Activated naive CD8-positive, alpha-beta T cell treated with anti-CD3 and anti-CD28 coated beads, Interleukin-2, amount 50 U/mL, for 16 hours (primary cell): Measurements from ENCODE around the gene ICOSLG.
"Not testable (repeated sequence)": the region's sequence is repeated elsewhere in the genome, so short reads cannot be mapped to it uniquely, and the experiment has no call there.

Experiments
- DNase-seq: peaks from one replicate; pipeline ENCODE4 v3.0.0-alpha.2; 2020; ENCODE audit warnings: low read depth, low spot score

ICOSLG gene

GRCh38 chr21:44181506-44181905, 59.2 kb downstream of the ICOSLG start:
- DNase-seq = not testable (repeated sequence)

DNA sequence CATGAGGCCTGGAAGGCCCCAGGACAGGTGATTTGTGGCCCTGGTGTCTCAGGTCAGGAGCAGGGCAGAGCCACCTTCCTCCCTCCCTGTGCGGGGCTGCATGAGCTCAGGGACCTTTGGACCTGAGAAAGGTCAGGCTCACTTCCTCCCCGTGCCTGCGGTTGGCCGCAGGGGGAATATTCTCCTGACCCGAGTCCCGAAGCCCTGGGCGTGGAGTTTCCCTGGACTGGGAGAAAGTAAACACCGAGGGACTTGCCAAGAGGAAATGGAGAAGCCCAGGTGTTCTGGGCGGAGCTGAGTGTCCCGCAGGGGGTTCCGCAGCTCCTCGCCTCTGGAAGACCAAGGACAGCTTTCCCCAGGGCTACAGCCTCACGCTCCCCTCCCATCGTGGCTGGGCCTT, 64.6 kb downstream of the ICOSLG start:
- DNase-seq = not testable (repeated sequence)

- DNase-seq = not testable (repeated sequence)
Observed at GRCh38 chr21:44175189-44175588, 65.6 kb downstream of the ICOSLG start.
